ENCODE data around the gene ARRB2. TPM values are rescaled to one million over a fixed set of nuclear protein-coding genes. Genes with fewer than 3 reads are reported as not detected.

Gene ARRB2
- total RNA-seq, 2 donors from 2014 or later = 45.3 to 51.8 TPM

DNA sequence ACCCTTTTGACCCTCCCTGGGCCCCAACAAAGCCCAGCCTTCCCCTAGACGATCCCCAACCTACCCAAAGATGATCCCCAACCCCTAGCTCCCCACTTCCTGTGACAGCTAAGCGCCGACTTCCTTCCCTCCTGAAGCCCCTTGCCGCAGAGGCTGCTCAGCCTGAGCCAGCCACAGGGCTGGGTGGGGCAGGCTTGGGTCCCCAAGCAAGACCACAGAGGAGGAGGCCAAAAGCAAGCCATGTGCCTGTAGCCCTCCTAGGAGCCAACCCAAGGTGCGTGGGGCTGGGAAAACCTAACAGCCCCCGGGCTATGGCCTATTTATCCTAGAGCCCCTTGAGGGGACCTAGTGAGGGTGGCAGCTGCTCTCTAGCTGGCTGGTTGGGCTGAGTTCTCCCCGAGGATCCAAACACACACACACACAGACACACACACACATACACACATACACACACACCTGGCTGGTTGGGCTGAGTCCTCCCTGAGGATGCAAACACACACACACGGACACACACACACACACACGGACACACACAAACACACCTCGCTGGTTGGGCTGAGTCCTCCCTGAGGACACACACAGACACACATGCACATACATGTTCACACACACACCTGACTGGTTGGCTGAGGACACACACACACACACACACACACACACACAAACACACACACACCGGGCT lies 4.8 kb downstream of the ARRB2 start:
- H3K4me3 Mint-ChIP-seq = no peak overlapping the region
- TF ChIP-seq, protein P1, sequence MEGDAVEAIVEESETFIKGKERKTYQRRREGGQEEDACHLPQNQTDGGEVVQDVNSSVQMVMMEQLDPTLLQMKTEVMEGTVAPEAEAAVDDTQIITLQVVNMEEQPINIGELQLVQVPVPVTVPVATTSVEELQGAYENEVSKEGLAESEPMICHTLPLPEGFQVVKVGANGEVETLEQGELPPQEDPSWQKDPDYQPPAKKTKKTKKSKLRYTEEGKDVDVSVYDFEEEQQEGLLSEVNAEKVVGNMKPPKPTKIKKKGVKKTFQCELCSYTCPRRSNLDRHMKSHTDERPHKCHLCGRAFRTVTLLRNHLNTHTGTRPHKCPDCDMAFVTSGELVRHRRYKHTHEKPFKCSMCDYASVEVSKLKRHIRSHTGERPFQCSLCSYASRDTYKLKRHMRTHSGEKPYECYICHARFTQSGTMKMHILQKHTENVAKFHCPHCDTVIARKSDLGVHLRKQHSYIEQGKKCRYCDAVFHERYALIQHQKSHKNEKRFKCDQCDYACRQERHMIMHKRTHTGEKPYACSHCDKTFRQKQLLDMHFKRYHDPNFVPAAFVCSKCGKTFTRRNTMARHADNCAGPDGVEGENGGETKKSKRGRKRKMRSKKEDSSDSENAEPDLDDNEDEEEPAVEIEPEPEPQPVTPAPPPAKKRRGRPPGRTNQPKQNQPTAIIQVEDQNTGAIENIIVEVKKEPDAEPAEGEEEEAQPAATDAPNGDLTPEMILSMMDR (conservative IDR thresholded peaks at IDR 0.05) = no peak
- no peak overlapping the region for H3K27ac Mint-ChIP-seq
- no peaks in the 10 kb centered on the region for H3K9me3 Mint-ChIP-seq
- 86 to 90% methylated on average over 1 to 11 of the region's 11 CpGs for WGBS, 2 experiments (ENCODE audit: insufficient coverage in 1 of 2, insufficient read length in 1 of 2)
- peaks cover 6% of the 10 kb centered on the region for H3K27me3 Mint-ChIP-seq (ENCODE audit: insufficient read depth)
- H3K9me3 ChIP-seq (ENCODE audit: control insufficient read depth, low read length) = no peaks in the 10 kb centered on the region
- no peak for DNase-seq
- H3K36me3 Mint-ChIP-seq (ENCODE audit: low read depth) = peaks cover 20% of the 10 kb centered on the region
- no peak overlapping the region for H3K9ac ChIP-seq (ENCODE audit: extremely low read depth, low read length, poor library complexity, severe bottlenecking)
- peaks cover 5% of the 10 kb centered on the region for H3K36me3 ChIP-seq (ENCODE audit: control insufficient read depth, insufficient read depth, low read length)
- peaks cover 5% of the 10 kb centered on the region for H3K4me1 Mint-ChIP-seq
- H3K27ac ChIP-seq (ENCODE audit: low read depth, low read length) = no peak overlapping the region
- H3K27me3 ChIP-seq (ENCODE audit: control insufficient read depth, insufficient read depth, low read length, poor library complexity, severe bottlenecking) = no peaks in the 10 kb centered on the region
- no peak overlapping the region for H3K4me3 ChIP-seq (ENCODE audit: low read length)
- no peaks in the 10 kb centered on the region for H3K4me1 ChIP-seq (ENCODE audit: control insufficient read depth, insufficient read depth, low read length)

DNA sequence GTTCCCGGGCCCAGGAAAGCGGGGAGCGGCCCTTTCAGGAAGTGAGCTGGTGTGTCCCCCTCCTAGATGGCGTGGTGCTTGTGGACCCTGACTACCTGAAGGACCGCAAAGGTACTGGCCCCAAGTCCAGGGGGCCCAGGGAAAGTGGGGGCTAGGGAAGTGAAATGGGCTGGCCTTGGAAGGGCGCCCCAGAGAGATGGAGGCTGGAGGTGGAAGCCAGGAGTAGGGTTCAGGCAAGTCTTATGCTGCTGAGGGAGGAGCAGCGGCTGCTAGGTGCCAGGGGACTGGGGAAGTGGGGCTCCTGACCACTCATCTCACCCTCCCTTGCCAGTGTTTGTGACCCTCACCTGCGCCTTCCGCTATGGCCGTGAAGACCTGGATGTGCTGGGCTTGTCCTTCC lies 5.6 kb downstream of the ARRB2 start:
- Histone ChIP-seq H3K9ac (ENCODE audit: extremely low read depth, low read length, poor library complexity, severe bottlenecking) (no peak overlapping the region), H3K27ac (ENCODE audit: low read depth, low read length) (no peak overlapping the region), H3K9me3 (ENCODE audit: control insufficient read depth, low read length) (no peaks in the 10 kb centered on the region), H3K4me1 (ENCODE audit: control insufficient read depth, insufficient read depth, low read length) (no peaks in the 10 kb centered on the region), H3K36me3 (ENCODE audit: control insufficient read depth, insufficient read depth, low read length) (peaks cover 5% of the 10 kb centered on the region), H3K4me3 (ENCODE audit: low read length) (no peak overlapping the region), H3K27me3 (ENCODE audit: control insufficient read depth, insufficient read depth, low read length, poor library complexity, severe bottlenecking) (no peaks in the 10 kb centered on the region)
- TF ChIP-seq, protein P1 (conservative IDR thresholded peaks at IDR 0.05) = no peak
- H3K36me3 Mint-ChIP-seq (ENCODE audit: low read depth) = peaks cover 29% of the 10 kb centered on the region
- DNase-seq = no peak
- no peak overlapping the region for H3K27ac Mint-ChIP-seq
- H3K27me3 Mint-ChIP-seq (ENCODE audit: insufficient read depth) = peaks cover 5% of the 10 kb centered on the region
- WGBS, 2 experiments (ENCODE audit: insufficient coverage in 1 of 2, insufficient read length in 1 of 2) = 95 to 100% methylated on average over 2 to 10 of the region's 10 CpGs
- no peak overlapping the region for H3K4me3 Mint-ChIP-seq
- H3K9me3 Mint-ChIP-seq = no peaks in the 10 kb centered on the region
- peaks cover 4% of the 10 kb centered on the region for H3K4me1 Mint-ChIP-seq

DNA sequence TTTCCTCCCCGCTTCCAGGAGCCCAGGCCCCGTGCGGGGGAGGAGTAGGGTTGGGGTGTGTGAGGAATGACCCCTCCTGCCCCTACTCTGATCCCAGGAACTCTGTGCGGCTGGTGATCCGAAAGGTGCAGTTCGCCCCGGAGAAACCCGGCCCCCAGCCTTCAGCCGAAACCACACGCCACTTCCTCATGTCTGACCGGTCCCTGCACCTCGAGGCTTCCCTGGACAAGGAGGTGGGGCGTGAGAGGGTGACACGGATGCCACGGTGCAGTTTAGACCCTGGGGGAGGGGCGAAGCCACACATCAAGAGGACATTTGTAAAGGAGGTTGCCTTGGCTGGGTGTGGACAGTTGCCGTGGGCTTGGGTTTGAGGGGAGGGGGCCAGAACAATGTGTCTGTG lies 7.4 kb downstream of the ARRB2 start:
- no peaks in the 10 kb centered on the region for H3K9me3 ChIP-seq (ENCODE audit: control insufficient read depth, low read length)
- Mint-ChIP-seq H3K27me3 (ENCODE audit: insufficient read depth) (no peaks in the 10 kb centered on the region), H3K4me3 (no peak overlapping the region), H3K36me3 (ENCODE audit: low read depth) (peaks cover 30% of the 10 kb centered on the region), H3K9me3 (no peaks in the 10 kb centered on the region), H3K27ac (no peak overlapping the region), H3K4me1 (no peaks in the 10 kb centered on the region)
- TF ChIP-seq, protein P1 (conservative IDR thresholded peaks at IDR 0.05) = no peak
- 92 to 96% methylated on average over 9 to 17 of the region's 17 CpGs for WGBS, 2 experiments (ENCODE audit: insufficient coverage in 1 of 2, insufficient read length in 1 of 2)
- H3K27ac ChIP-seq (ENCODE audit: low read depth, low read length) = no peak overlapping the region
- peaks cover 5% of the 10 kb centered on the region for H3K36me3 ChIP-seq (ENCODE audit: control insufficient read depth, insufficient read depth, low read length)
- H3K4me1 ChIP-seq (ENCODE audit: control insufficient read depth, insufficient read depth, low read length) = no peaks in the 10 kb centered on the region
- H3K9ac ChIP-seq (ENCODE audit: extremely low read depth, low read length, poor library complexity, severe bottlenecking) = no peak overlapping the region
- no peak for DNase-seq
- no peak overlapping the region for H3K4me3 ChIP-seq (ENCODE audit: low read length)
- no peaks in the 10 kb centered on the region for H3K27me3 ChIP-seq (ENCODE audit: control insufficient read depth, insufficient read depth, low read length, poor library complexity, severe bottlenecking)
